Endodermal cell (in vitro differentiated cells): ENCODE results near the gene ARL5A. TPM values are rescaled to one million over a fixed set of nuclear protein-coding genes. Genes with fewer than 3 reads are reported as not detected.

Experiments
- DNase-seq: peaks from one replicate; pipeline ENCODE4 v3.0.0-alpha.2; 2017
- H3K27ac ChIP-seq: 2 replicates; pipeline ENCODE4 v1.5.1; 2013; ENCODE audit warnings: mild to moderate bottlenecking, low read depth, low read length, moderate library complexity
- H3K27me3 ChIP-seq: 2 replicates; pipeline ENCODE4 v1.6.1; 2013; ENCODE audit warnings: mild to moderate bottlenecking, low read length, moderate library complexity; ENCODE audit not compliant: insufficient read depth, control insufficient read depth, poor library complexity, severe bottlenecking
- H3K36me3 ChIP-seq: 2 replicates; pipeline ENCODE4 v1.7.0; 2013; ENCODE audit warnings: mild to moderate bottlenecking, low read length, moderate library complexity; ENCODE audit not compliant: control insufficient read depth, insufficient read depth
- H3K4me1 ChIP-seq: one replicate; pipeline ENCODE4 v1.7.0; 2013; ENCODE audit warnings: low read length; ENCODE audit not compliant: control insufficient read depth, insufficient read depth
- H3K4me3 ChIP-seq: 2 replicates; pipeline ENCODE4 v1.5.1; 2013; ENCODE audit warnings: mild to moderate bottlenecking, low read length, moderate library complexity
- H3K9ac ChIP-seq: 2 replicates; pipeline ENCODE4 v1.6.1; 2013; ENCODE audit warnings: mild to moderate bottlenecking, low read length, moderate library complexity; ENCODE audit not compliant: poor library complexity, severe bottlenecking; ENCODE audit errors: extremely low read depth
- H3K9me3 ChIP-seq: 2 replicates; pipeline ENCODE4 v1.6.1; 2013; ENCODE audit warnings: mild to moderate bottlenecking, low read length, moderate library complexity; ENCODE audit not compliant: control insufficient read depth
- H3K27ac Mint-ChIP-seq: 2 replicates; pipeline ENCODE4 v1.8.0; 2020; ENCODE audit warnings: mixed read lengths
- H3K27me3 Mint-ChIP-seq: 2 replicates; pipeline ENCODE4 v1.8.0; 2021; ENCODE audit warnings: mild to moderate bottlenecking, mixed read lengths; ENCODE audit not compliant: insufficient read depth
- H3K36me3 Mint-ChIP-seq: 2 replicates; pipeline ENCODE4 v1.8.0; 2020; ENCODE audit warnings: low read depth, mixed read lengths
- H3K4me1 Mint-ChIP-seq: 2 replicates; pipeline ENCODE4 v1.8.0; 2020; ENCODE audit warnings: mixed read lengths
- H3K4me3 Mint-ChIP-seq: 2 replicates; pipeline ENCODE4 v1.8.0; 2020; ENCODE audit warnings: mild to moderate bottlenecking, moderate library complexity, mixed read lengths
- H3K9me3 Mint-ChIP-seq: 2 replicates; pipeline ENCODE4 v1.8.0; 2020; ENCODE audit warnings: mild to moderate bottlenecking, mixed read lengths
- CTCF ChIP-seq: fragments of 200-600 bp; sonication (generic); conservative IDR thresholded peaks from 2 replicates; pipeline ENCODE4 v1.5.0; 2021; ENCODE audit warnings: antibody characterized with exemption, mild to moderate bottlenecking
- WGBS, 2 experiments: methylation state at CpG; one replicate each; pipeline versions ENCODE4 v1.1.5 to v1.1.7; 2013; ENCODE audit warnings: missing lambda C conversion rate in 2 of 2, mixed read lengths in 1 of 2; ENCODE audit not compliant: insufficient coverage in 1 of 2, insufficient read length in 1 of 2; 5-methylcytosine and 5-hydroxymethylcytosine counted together
- total RNA-seq, 2 donors: library from RNA; stranded (reverse); fragmentation: NEBNext Ultra II Directional in 1 of 2; extraction: Animal tissue kit (Norgen Biotek cat#: 25700) in 1 of 2; gene quantifications; 2 replicates in 1 of 2; 3 replicates in 1 of 2; pipeline ENCODE4 v1.2.1, GENCODE V29; 2021

Gene ARL5A
- total RNA-seq, 2 donors from 2014 or later: 72.2 to 77.1 TPM

- no peaks in the 10 kb centered on the region for H3K9me3 ChIP-seq
- Mint-ChIP-seq H3K4me3 (no peak overlapping the region), H3K27me3 (no peaks in the 10 kb centered on the region), H3K27ac (no peak overlapping the region), H3K9me3 (no peaks in the 10 kb centered on the region), H3K4me1 (no peaks in the 10 kb centered on the region), H3K36me3 (peaks cover 34% of the 10 kb centered on the region)
- TF ChIP-seq CTCF: no peak
- DNase-seq: no peak
- H3K4me1 ChIP-seq: no peaks in the 10 kb centered on the region
- no peak overlapping the region for H3K27ac ChIP-seq
- H3K9ac ChIP-seq: no peak overlapping the region
- H3K4me3 ChIP-seq: no peak overlapping the region
- 100% methylated on average over 1 of the region's 1 CpG; no CpG with 5 or more reads in 1 of the 2 experiments for WGBS, 2 experiments
- H3K36me3 ChIP-seq: peaks cover 79% of the 10 kb centered on the region
- no peaks in the 10 kb centered on the region for H3K27me3 ChIP-seq
These were observed 17.7 kb downstream of the ARL5A start for GRCh38 chr2:151810489-151810888.

GRCh38 chr2:151809073-151809383 is 19.2 kb downstream of the ARL5A start:
- TF ChIP-seq CTCF: no peak
- WGBS, 2 experiments: no CpG with 5 or more reads among the region's 1 CpG
- Histone ChIP-seq H3K4me3 (no peak overlapping the region), H3K27ac (no peak overlapping the region), H3K36me3 (peaks cover 83% of the 10 kb centered on the region), H3K9ac (no peak overlapping the region), H3K9me3 (no peaks in the 10 kb centered on the region), H3K27me3 (no peaks in the 10 kb centered on the region), H3K4me1 (no peaks in the 10 kb centered on the region)
- Mint-ChIP-seq H3K27ac (no peak overlapping the region), H3K9me3 (no peaks in the 10 kb centered on the region), H3K4me1 (no peaks in the 10 kb centered on the region), H3K27me3 (no peaks in the 10 kb centered on the region), H3K36me3 (peaks cover 33% of the 10 kb centered on the region), H3K4me3 (no peak overlapping the region)
- no peak for DNase-seq

- Histone ChIP-seq H3K36me3 (peaks cover 81% of the 10 kb centered on the region), H3K9me3 (no peaks in the 10 kb centered on the region), H3K27ac (no peak overlapping the region), H3K9ac (no peak overlapping the region), H3K4me3 (no peak overlapping the region), H3K4me1 (no peaks in the 10 kb centered on the region), H3K27me3 (no peaks in the 10 kb centered on the region)
- Mint-ChIP-seq H3K9me3 (no peaks in the 10 kb centered on the region), H3K4me1 (no peaks in the 10 kb centered on the region), H3K4me3 (no peak overlapping the region), H3K27ac (no peak overlapping the region), H3K27me3 (no peaks in the 10 kb centered on the region), H3K36me3 (peaks cover 31% of the 10 kb centered on the region)
- 95 to 100% methylated on average over 3 to 5 of the region's 5 CpGs for WGBS, 2 experiments
- peak; percentile 76 for TF ChIP-seq CTCF
- DNase-seq: no peak
These were observed 19.8 kb downstream of the ARL5A start for GRCh38 chr2:151808258-151809072.
